ENCODE data around the gene RFX8.

Gene RFX8

GRCh38 chr2:101410114-101410513 is 64.8 kb downstream of the RFX8 start:
- TF ChIP-seq, protein P1, sequence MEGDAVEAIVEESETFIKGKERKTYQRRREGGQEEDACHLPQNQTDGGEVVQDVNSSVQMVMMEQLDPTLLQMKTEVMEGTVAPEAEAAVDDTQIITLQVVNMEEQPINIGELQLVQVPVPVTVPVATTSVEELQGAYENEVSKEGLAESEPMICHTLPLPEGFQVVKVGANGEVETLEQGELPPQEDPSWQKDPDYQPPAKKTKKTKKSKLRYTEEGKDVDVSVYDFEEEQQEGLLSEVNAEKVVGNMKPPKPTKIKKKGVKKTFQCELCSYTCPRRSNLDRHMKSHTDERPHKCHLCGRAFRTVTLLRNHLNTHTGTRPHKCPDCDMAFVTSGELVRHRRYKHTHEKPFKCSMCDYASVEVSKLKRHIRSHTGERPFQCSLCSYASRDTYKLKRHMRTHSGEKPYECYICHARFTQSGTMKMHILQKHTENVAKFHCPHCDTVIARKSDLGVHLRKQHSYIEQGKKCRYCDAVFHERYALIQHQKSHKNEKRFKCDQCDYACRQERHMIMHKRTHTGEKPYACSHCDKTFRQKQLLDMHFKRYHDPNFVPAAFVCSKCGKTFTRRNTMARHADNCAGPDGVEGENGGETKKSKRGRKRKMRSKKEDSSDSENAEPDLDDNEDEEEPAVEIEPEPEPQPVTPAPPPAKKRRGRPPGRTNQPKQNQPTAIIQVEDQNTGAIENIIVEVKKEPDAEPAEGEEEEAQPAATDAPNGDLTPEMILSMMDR (conservative IDR thresholded peaks at IDR 0.05; ENCODE audit: low read length), result no peak
- no peak for TF ChIP-seq EZH2phosphoT487 (IDR thresholded peaks at IDR 0.05; ENCODE audit: borderline replicate concordance)

DNA sequence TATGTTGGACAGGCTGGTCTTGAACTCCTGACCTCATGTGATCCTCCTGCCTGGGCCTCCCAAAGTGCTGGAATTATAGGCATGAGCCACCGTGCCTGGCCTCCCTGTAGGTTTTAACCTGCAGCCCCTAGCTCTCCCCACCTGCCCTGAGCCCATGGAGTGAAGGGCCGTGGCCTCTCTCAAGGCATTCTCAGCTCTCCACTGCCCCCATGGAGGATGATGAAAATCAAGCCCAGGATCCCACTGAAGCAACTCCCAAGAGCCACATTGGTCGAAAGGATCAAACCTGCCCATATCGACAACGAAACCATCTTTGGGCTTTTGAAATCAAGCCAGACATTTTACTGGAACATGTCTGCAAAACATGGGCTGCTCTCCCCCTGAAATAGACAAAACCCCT is 65.2 kb downstream of the RFX8 start:
- H3K9me2 ChIP-seq (replicated peaks; ENCODE audit: low read depth, low read length), result no peaks in the 10 kb centered on the region
- no peak for TF ChIP-seq EZH2phosphoT487 (IDR thresholded peaks at IDR 0.05; ENCODE audit: borderline replicate concordance)
- TF ChIP-seq, protein P1 (conservative IDR thresholded peaks at IDR 0.05; ENCODE audit: low read length), result no peak
- no peaks in the 10 kb centered on the region for H3K36me3 ChIP-seq (ENCODE audit: insufficient read depth, low read length)
- H3F3A ChIP-seq (ENCODE audit: low read depth), result no peaks in the 10 kb centered on the region
- no peaks in the 10 kb centered on the region for H4K20me1 ChIP-seq (ENCODE audit: insufficient read depth, low read length, poor library complexity, severe bottlenecking)
- H2AFZ ChIP-seq (ENCODE audit: low read length), result no peak overlapping the region
- H3K4me1 ChIP-seq (ENCODE audit: insufficient read depth, low read length, poor library complexity, severe bottlenecking), result peaks cover 3% of the 10 kb centered on the region
- H3K4me2 ChIP-seq (ENCODE audit: low read depth, low read length, poor library complexity, severe bottlenecking), result no peak overlapping the region
- H3K27me3 ChIP-seq (ENCODE audit: insufficient read depth, low read length, poor library complexity, severe bottlenecking), result no peaks in the 10 kb centered on the region
- no peak overlapping the region for H3K4me3 ChIP-seq (ENCODE audit: low read length, poor library complexity, severe bottlenecking)
- no peaks in the 10 kb centered on the region for H3K79me2 ChIP-seq (ENCODE audit: insufficient read depth, low read length)
- no peak overlapping the region for H3K9ac ChIP-seq (ENCODE audit: low read depth, low read length, poor library complexity, severe bottlenecking)
- H3K9me3 ChIP-seq (ENCODE audit: insufficient read depth, low read depth, low read length), result no peaks in the 10 kb centered on the region

More at GRCh38 chr2:101410114-101410513, 64.8 kb downstream of the RFX8 start:
- Histone ChIP-seq H3K4me1 (ENCODE audit: insufficient read depth, low read length, poor library complexity, severe bottlenecking) (peaks cover 3% of the 10 kb centered on the region), H3K4me2 (ENCODE audit: low read depth, low read length, poor library complexity, severe bottlenecking) (no peak overlapping the region), H3K9me2 (replicated peaks; ENCODE audit: low read depth, low read length) (no peaks in the 10 kb centered on the region), H3K9me3 (ENCODE audit: insufficient read depth, low read depth, low read length) (no peaks in the 10 kb centered on the region), H3K27me3 (ENCODE audit: insufficient read depth, low read length, poor library complexity, severe bottlenecking) (no peaks in the 10 kb centered on the region), H3F3A (ENCODE audit: low read depth) (no peaks in the 10 kb centered on the region), H4K20me1 (ENCODE audit: insufficient read depth, low read length, poor library complexity, severe bottlenecking) (no peaks in the 10 kb centered on the region), H2AFZ (ENCODE audit: low read length) (no peak overlapping the region), H3K9ac (ENCODE audit: low read depth, low read length, poor library complexity, severe bottlenecking) (no peak overlapping the region), H3K36me3 (ENCODE audit: insufficient read depth, low read length) (no peaks in the 10 kb centered on the region), H3K4me3 (ENCODE audit: low read length, poor library complexity, severe bottlenecking) (no peak overlapping the region), H3K79me2 (ENCODE audit: insufficient read depth, low read length) (no peaks in the 10 kb centered on the region)

DNA sequence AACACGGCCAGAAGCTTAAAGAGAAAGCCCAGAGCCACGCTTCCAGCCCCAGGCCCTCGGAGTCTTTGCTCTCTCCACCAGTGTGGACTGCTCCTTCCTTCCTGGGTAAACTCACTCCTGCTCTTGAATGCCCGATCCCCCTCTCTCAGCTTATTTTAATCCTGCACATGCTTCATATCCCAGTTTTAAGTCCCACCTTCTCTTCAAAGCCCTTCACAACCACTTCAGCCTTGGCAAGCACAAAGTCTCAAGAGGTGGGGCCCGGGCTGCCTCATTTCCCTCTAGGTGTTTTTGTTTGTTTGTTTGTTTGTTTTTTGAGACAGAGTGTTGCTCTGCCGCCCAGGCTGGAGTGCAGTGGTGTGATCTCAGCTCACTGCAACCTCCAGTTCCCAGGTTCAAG is 66.0 kb downstream of the RFX8 start:
- H2AFZ ChIP-seq (ENCODE audit: low read length), result no peak overlapping the region
- no peaks in the 10 kb centered on the region for H3K36me3 ChIP-seq (ENCODE audit: insufficient read depth, low read length)
- no peak overlapping the region for H3K4me3 ChIP-seq (ENCODE audit: low read length, poor library complexity, severe bottlenecking)
- no peaks in the 10 kb centered on the region for H3F3A ChIP-seq (ENCODE audit: low read depth)
- H3K4me1 ChIP-seq (ENCODE audit: insufficient read depth, low read length, poor library complexity, severe bottlenecking), result peaks cover 3% of the 10 kb centered on the region
- no peak overlapping the region for H3K4me2 ChIP-seq (ENCODE audit: low read depth, low read length, poor library complexity, severe bottlenecking)
- no peaks in the 10 kb centered on the region for H4K20me1 ChIP-seq (ENCODE audit: insufficient read depth, low read length, poor library complexity, severe bottlenecking)
- H3K9me2 ChIP-seq (replicated peaks; ENCODE audit: low read depth, low read length), result no peaks in the 10 kb centered on the region
- H3K27me3 ChIP-seq (ENCODE audit: insufficient read depth, low read length, poor library complexity, severe bottlenecking), result no peaks in the 10 kb centered on the region
- H3K9ac ChIP-seq (ENCODE audit: low read depth, low read length, poor library complexity, severe bottlenecking), result no peak overlapping the region
- no peaks in the 10 kb centered on the region for H3K9me3 ChIP-seq (ENCODE audit: insufficient read depth, low read depth, low read length)
- no peak for TF ChIP-seq EZH2phosphoT487 (IDR thresholded peaks at IDR 0.05; ENCODE audit: borderline replicate concordance)
- TF ChIP-seq, protein P1 (conservative IDR thresholded peaks at IDR 0.05; ENCODE audit: low read length), result no peak
- no peaks in the 10 kb centered on the region for H3K79me2 ChIP-seq (ENCODE audit: insufficient read depth, low read length)
